Activated CD8-positive, alpha-beta T cell treated with anti-CD3 and anti-CD28 coated beads for 36 hours (primary cell): ENCODE measurements around the gene SPG21. TPM values are rescaled to one million over a fixed set of nuclear protein-coding genes. Genes with fewer than 3 reads are reported as not detected.

Experiments used
- ATAC-seq: fragments of 200-7000 bp; cut with Tn5 transposase; one replicate; pipeline ENCODE4 v1.10.0; 2021; ENCODE audit warnings: mild to moderate bottlenecking, moderate library complexity
- CTCF ChIA-PET: fragments of 350-600 bp; sonication (Branson Sonifier 250); formaldehyde crosslinking; loops from one replicate; lab custom pipeline; 2021; ENCODE audit warnings: antibody characterized with exemption; lab: Charles Lee
- POLR2A ChIA-PET: fragments of 350-600 bp; sonication (Branson Sonifier 250); formaldehyde crosslinking; loops from one replicate; lab custom pipeline; 2021; ENCODE audit warnings: antibody characterized with exemption; lab: Charles Lee
- DNase-seq: peaks from one replicate; pipeline ENCODE4 v3.0.0-alpha.2; 2020
- H3K27ac Mint-ChIP-seq: one replicate; pipeline ENCODE4 v1.8.0; 2021; ENCODE audit warnings: mild to moderate bottlenecking, mixed read lengths
- H3K27me3 Mint-ChIP-seq: one replicate; pipeline ENCODE4 v1.8.0; 2021; ENCODE audit warnings: mixed read lengths
- H3K36me3 Mint-ChIP-seq: one replicate; pipeline ENCODE4 v1.8.0; 2021; ENCODE audit warnings: low read depth, mixed read lengths
- H3K4me1 Mint-ChIP-seq: one replicate; pipeline ENCODE4 v1.8.0; 2021; ENCODE audit warnings: low read depth, mixed read lengths
- H3K4me3 Mint-ChIP-seq: one replicate; pipeline ENCODE4 v1.8.0; 2021; ENCODE audit warnings: mild to moderate bottlenecking, moderate library complexity, mixed read lengths
- H3K9me3 Mint-ChIP-seq: one replicate; pipeline ENCODE4 v1.8.0; 2021; ENCODE audit warnings: mixed read lengths
- CTCF ChIP-seq: fragments of 200-600 bp; IDR thresholded peaks from one replicate; pipeline ENCODE4 v1.8.0; 2022; ENCODE audit warnings: antibody characterized with exemption, mild to moderate bottlenecking
- intact Hi-C: fragments of 100-400 bp; cut with micrococcal nuclease; formaldehyde crosslinking; loops from one replicate; pipeline ENCODE4 v1.10.0; 2022
- total RNA-seq, 2 experiments: library from RNA; stranded (reverse); gene quantifications; one replicate each; pipeline ENCODE4 v1.2.3, GENCODE V29; 2021

The SPG21 gene
- total RNA-seq, 2 experiments from 2014 or later: 72.3 to 73.0 TPM

GRCh38 chr15:64948916-64949315 lies 40.8 kb downstream of the SPG21 start:
- POLR2A ChIA-PET: no interaction called here
- H3K9me3 Mint-ChIP-seq: no peaks in the 10 kb centered on the region
- H3K27me3 Mint-ChIP-seq: no peaks in the 10 kb centered on the region
- intact Hi-C loops: no loop called here
- CTCF ChIA-PET: no interaction called here
- no peaks in the 10 kb centered on the region for H3K4me1 Mint-ChIP-seq
- no peak for ATAC-seq
- DNase-seq: no peak
- no peaks in the 10 kb centered on the region for H3K36me3 Mint-ChIP-seq
- no peak overlapping the region for H3K27ac Mint-ChIP-seq
- no peak overlapping the region for H3K4me3 Mint-ChIP-seq
- TF ChIP-seq CTCF: no peak

GRCh38 chr15:64947211-64947610 lies 42.5 kb downstream of the SPG21 start:
- DNase-seq (no peak), ATAC-seq (no peak)
- no peak overlapping the region for H3K27ac Mint-ChIP-seq
- POLR2A ChIA-PET: interaction anchor here (0.8 kb wide), 1 partner anchor 64 kb away, joined by 3 read pairs; no protein-coding TSS in a partner anchor
- H3K27me3 Mint-ChIP-seq: no peaks in the 10 kb centered on the region
- intact Hi-C loops: no loop called here
- no peaks in the 10 kb centered on the region for H3K9me3 Mint-ChIP-seq
- H3K4me1 Mint-ChIP-seq: no peaks in the 10 kb centered on the region
- CTCF ChIA-PET: no interaction called here
- TF ChIP-seq CTCF: no peak
- no peak overlapping the region for H3K4me3 Mint-ChIP-seq
- H3K36me3 Mint-ChIP-seq: no peaks in the 10 kb centered on the region

- no peak for ATAC-seq
- no peak for DNase-seq
- CTCF ChIA-PET: interaction anchor here (0.9 to 1.1 kb wide), 2 partner anchors 110 to 134 kb away, joined by 3 read pairs; no protein-coding TSS in a partner anchor
- H3K27me3 Mint-ChIP-seq: no peaks in the 10 kb centered on the region
- no peak overlapping the region for H3K27ac Mint-ChIP-seq
- POLR2A ChIA-PET: no interaction called here
- no peaks in the 10 kb centered on the region for H3K9me3 Mint-ChIP-seq
- no peaks in the 10 kb centered on the region for H3K4me1 Mint-ChIP-seq
- TF ChIP-seq CTCF: no peak
- H3K4me3 Mint-ChIP-seq: no peak overlapping the region
- H3K36me3 Mint-ChIP-seq: no peaks in the 10 kb centered on the region
- intact Hi-C loops: no loop called here
Observed at GRCh38 chr15:64944961-64945360, 44.8 kb downstream of the SPG21 start.

- ChIA-PET CTCF (interaction anchor here (0.9 kb wide), 1 partner anchor 111 kb away, joined by 3 read pairs; no protein-coding TSS in a partner anchor), POLR2A (no interaction called here)
- Mint-ChIP-seq H3K4me3 (no peak overlapping the region), H3K9me3 (no peaks in the 10 kb centered on the region), H3K36me3 (no peaks in the 10 kb centered on the region), H3K27ac (no peak overlapping the region), H3K27me3 (no peaks in the 10 kb centered on the region), H3K4me1 (no peaks in the 10 kb centered on the region)
- no peak for TF ChIP-seq CTCF
- DNase-seq: no peak
- no peak for ATAC-seq
- intact Hi-C loops: no loop called here
Observed at GRCh38 chr15:64943512-64944225, 46.0 kb downstream of the SPG21 start.

GRCh38 chr15:64942356-64942755 lies 47.4 kb downstream of the SPG21 start:
- CTCF ChIA-PET: no interaction called here
- intact Hi-C loops: no loop called here
- ATAC-seq (no peak), DNase-seq (no peak)
- Mint-ChIP-seq H3K4me1 (no peaks in the 10 kb centered on the region), H3K36me3 (no peaks in the 10 kb centered on the region), H3K27me3 (no peaks in the 10 kb centered on the region), H3K27ac (no peak overlapping the region), H3K9me3 (no peaks in the 10 kb centered on the region), H3K4me3 (no peak overlapping the region)
- POLR2A ChIA-PET: no interaction called here
- no peak for TF ChIP-seq CTCF
